Loucy (cell line): ENCODE data around the gene SHROOM3.
"Not testable (repeated sequence)": the region's sequence is repeated elsewhere in the genome, so short reads cannot be mapped to it uniquely, and the experiment has no call there.

Experiments used
- H2AFZ ChIP-seq: fragments of 200-600 bp; sonication (generic); 2 replicates; pipeline ENCODE4 v1.6.0; 2016; ENCODE audit warnings: antibody characterized with exemption, mild to moderate bottlenecking, low read length, moderate library complexity
- H3F3A ChIP-seq: fragments of 200-600 bp; 2 replicates; pipeline ENCODE4 v1.6.0; 2016; ENCODE audit warnings: antibody characterized with exemption, low read depth, mild to moderate bottlenecking
- H3K27me3 ChIP-seq: fragments of 200-600 bp; sonication (generic); 2 replicates; pipeline ENCODE4 v1.6.1; 2014; ENCODE audit warnings: low read length, mild to moderate bottlenecking; ENCODE audit not compliant: insufficient read depth, poor library complexity, severe bottlenecking
- H3K36me3 ChIP-seq: fragments of 200-600 bp; sonication (generic); 2 replicates; pipeline ENCODE4 v1.6.1; 2016; ENCODE audit warnings: low read length; ENCODE audit not compliant: insufficient read depth
- H3K4me1 ChIP-seq: fragments of 200-600 bp; sonication (generic); 2 replicates; pipeline ENCODE4 v1.5.1; 2014; ENCODE audit warnings: low read length, mild to moderate bottlenecking; ENCODE audit not compliant: insufficient read depth, poor library complexity, severe bottlenecking
- H3K4me2 ChIP-seq: fragments of 200-600 bp; sonication (generic); 2 replicates; pipeline ENCODE4 v1.6.0; 2014; ENCODE audit warnings: antibody characterized with exemption, low read length, low read depth, mild to moderate bottlenecking; ENCODE audit not compliant: poor library complexity, severe bottlenecking
- H3K4me3 ChIP-seq: fragments of 200-600 bp; sonication (generic); 2 replicates; pipeline ENCODE4 v1.5.1; 2014; ENCODE audit warnings: low read length, mild to moderate bottlenecking, mixed read lengths; ENCODE audit not compliant: poor library complexity, severe bottlenecking
- H3K79me2 ChIP-seq: fragments of 200-600 bp; sonication (generic); 2 replicates; pipeline ENCODE4 v1.6.1; 2014; ENCODE audit warnings: low read length; ENCODE audit not compliant: insufficient read depth
- H3K9ac ChIP-seq: fragments of 200-600 bp; sonication (generic); 2 replicates; pipeline ENCODE4 v1.6.0; 2014; ENCODE audit warnings: mild to moderate bottlenecking, low read depth, low read length, moderate library complexity; ENCODE audit not compliant: poor library complexity, severe bottlenecking
- H3K9me2 ChIP-seq: fragments of 200-600 bp; sonication (generic); replicated peaks from 2 replicates; pipeline ENCODE4 v1.6.1; 2016; ENCODE audit warnings: low read depth, low read length, mixed read lengths
- H3K9me3 ChIP-seq: fragments of 200-600 bp; sonication (generic); 2 replicates; pipeline ENCODE4 v1.6.1; 2014; ENCODE audit warnings: mild to moderate bottlenecking, antibody characterized with exemption, low read length, low read depth; ENCODE audit not compliant: insufficient read depth
- H4K20me1 ChIP-seq: fragments of 200-600 bp; sonication (generic); 2 replicates; pipeline ENCODE4 v1.6.0; 2014; ENCODE audit warnings: antibody characterized with exemption, low read length, mild to moderate bottlenecking; ENCODE audit not compliant: insufficient read depth, poor library complexity, severe bottlenecking
- EZH2phosphoT487 ChIP-seq: fragments of 200-600 bp; IDR thresholded peaks from 2 replicates; pipeline ENCODE4 v1.6.1; 2018; ENCODE audit warnings: antibody characterized with exemption, mild to moderate bottlenecking, moderate library complexity, borderline replicate concordance
- TF ChIP-seq, protein P1 (sequence below): fragments of 200-600 bp; sonication (generic); conservative IDR thresholded peaks from 2 replicates; pipeline ENCODE4 v1.5.1; 2014; ENCODE audit warnings: mild to moderate bottlenecking, antibody characterized with exemption, low read length

Gene SHROOM3

DNA sequence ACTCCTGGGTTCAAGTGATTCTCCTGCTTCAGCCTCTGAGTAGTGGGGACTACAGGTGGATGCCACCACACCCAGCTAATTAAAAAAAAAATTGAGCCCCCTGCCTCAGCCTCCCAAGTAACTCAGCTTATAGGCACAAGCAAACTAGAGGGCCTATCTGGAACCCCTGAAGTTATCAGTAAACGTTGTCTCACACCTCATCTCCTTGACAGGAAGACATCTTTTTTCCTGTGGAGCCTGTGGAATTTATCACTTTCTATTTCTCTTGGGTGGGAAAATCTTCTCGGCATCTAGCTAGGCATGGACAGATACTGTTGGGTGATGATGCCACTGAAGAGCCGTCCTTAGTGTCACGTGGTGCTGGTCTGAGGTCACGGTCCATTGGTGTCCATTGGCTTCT is 291.6 kb downstream of the SHROOM3 start:
- Histone ChIP-seq H3K4me1 (peaks cover 16% of the 10 kb centered on the region), H3K4me2 (no peak overlapping the region), H3K36me3 (no peaks in the 10 kb centered on the region), H2AFZ (no peak overlapping the region), H3K9me2 (no peaks in the 10 kb centered on the region), H3K4me3 (no peak overlapping the region), H3K79me2 (no peaks in the 10 kb centered on the region), H3K9me3 (no peaks in the 10 kb centered on the region), H3F3A (no peaks in the 10 kb centered on the region), H3K9ac (no peak overlapping the region), H4K20me1 (no peaks in the 10 kb centered on the region), H3K27me3 (no peaks in the 10 kb centered on the region)
- TF ChIP-seq, protein P1, sequence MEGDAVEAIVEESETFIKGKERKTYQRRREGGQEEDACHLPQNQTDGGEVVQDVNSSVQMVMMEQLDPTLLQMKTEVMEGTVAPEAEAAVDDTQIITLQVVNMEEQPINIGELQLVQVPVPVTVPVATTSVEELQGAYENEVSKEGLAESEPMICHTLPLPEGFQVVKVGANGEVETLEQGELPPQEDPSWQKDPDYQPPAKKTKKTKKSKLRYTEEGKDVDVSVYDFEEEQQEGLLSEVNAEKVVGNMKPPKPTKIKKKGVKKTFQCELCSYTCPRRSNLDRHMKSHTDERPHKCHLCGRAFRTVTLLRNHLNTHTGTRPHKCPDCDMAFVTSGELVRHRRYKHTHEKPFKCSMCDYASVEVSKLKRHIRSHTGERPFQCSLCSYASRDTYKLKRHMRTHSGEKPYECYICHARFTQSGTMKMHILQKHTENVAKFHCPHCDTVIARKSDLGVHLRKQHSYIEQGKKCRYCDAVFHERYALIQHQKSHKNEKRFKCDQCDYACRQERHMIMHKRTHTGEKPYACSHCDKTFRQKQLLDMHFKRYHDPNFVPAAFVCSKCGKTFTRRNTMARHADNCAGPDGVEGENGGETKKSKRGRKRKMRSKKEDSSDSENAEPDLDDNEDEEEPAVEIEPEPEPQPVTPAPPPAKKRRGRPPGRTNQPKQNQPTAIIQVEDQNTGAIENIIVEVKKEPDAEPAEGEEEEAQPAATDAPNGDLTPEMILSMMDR: no peak
- TF ChIP-seq EZH2phosphoT487: no peak

DNA sequence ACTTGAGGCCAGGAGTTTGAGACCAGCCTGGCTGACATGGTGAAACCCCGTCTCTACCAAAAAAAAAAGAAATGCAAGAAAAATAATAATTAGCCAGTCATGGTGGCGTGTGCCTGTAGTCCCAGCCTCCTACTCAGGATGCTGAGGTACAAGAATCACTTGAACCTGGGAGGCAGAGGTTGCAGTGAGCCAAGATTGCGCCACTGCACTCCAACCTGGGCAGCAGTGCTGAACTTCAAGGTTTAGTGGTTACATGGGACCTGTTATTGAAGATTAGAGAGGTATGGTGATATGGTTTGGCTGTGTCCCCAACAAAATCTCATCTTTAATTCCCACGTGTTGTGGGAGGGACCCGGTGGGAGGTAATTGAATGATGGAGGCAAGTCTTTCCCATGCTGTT is 292.9 kb downstream of the SHROOM3 start:
- H3K79me2 ChIP-seq: not testable (repeated sequence)

DNA sequence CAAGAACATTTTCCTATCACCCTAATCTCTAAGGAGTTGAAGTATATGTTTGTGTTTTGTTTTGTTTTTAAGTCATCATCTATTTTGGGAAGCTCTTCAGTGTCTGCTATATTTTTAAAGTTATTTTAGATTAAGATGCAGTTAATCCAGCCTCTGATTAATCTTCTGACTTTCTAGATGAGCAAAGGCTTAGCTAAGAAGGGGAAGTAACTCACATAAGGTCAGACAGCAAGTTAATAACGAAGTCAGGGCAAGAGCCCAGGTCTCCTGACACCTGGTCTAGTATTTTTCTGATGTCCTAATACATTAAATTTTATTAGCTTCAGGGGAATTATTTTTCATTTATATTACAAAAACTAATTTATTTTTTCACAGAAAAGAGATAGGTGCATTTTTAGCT is 294.4 kb downstream of the SHROOM3 start:
- TF ChIP-seq, protein P1: no peak
- no peak for TF ChIP-seq EZH2phosphoT487
- Histone ChIP-seq H3K4me3 (no peak overlapping the region), H3K4me2 (no peak overlapping the region)

More for the DNA sequence above, 292.9 kb downstream of the SHROOM3 start:
- not testable (repeated sequence) for H3K4me3 ChIP-seq, H3K9me2 ChIP-seq, H3F3A ChIP-seq, H4K20me1 ChIP-seq, H3K9me3 ChIP-seq, H2AFZ ChIP-seq, H3K27me3 ChIP-seq, H3K9ac ChIP-seq, H3K36me3 ChIP-seq, H3K4me2 ChIP-seq
- peaks cover 24% of the 10 kb centered on the region for H3K4me1 ChIP-seq

DNA sequence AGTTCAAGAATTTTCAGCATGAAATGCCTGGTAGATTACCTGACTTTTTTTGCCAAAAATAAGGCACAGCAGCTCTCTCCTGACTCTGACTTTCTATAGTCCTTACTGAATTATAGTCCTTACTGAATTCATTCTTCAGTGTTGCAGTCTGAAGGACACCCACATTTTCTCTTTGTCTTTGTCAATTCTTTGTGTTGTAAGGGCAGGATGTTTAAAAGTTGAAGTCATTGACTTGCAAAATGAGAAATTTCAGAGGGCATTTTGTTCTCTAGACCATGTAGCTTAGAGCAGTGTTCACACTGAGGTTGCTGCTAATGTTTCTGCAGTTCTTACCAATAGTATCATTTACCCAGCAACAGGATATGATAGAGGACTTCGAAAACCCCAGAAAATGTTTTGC is 295.0 kb downstream of the SHROOM3 start:
- Histone ChIP-seq H4K20me1 (no peaks in the 10 kb centered on the region), H3K4me3 (no peak overlapping the region), H3K4me2 (no peak overlapping the region), H3K9ac (no peak overlapping the region), H3K4me1 (peaks cover 19% of the 10 kb centered on the region), H3K27me3 (no peaks in the 10 kb centered on the region), H3K9me2 (no peaks in the 10 kb centered on the region), H2AFZ (no peak overlapping the region), H3F3A (no peaks in the 10 kb centered on the region), H3K79me2 (no peaks in the 10 kb centered on the region), H3K36me3 (no peaks in the 10 kb centered on the region), H3K9me3 (no peaks in the 10 kb centered on the region)
- TF ChIP-seq, protein P1: no peak

More for the DNA sequence above, 294.4 kb downstream of the SHROOM3 start:
- Histone ChIP-seq H3K9me3 (no peaks in the 10 kb centered on the region), H3K79me2 (no peaks in the 10 kb centered on the region), H3K27me3 (no peaks in the 10 kb centered on the region), H3K36me3 (no peaks in the 10 kb centered on the region), H3K4me1 (peaks cover 23% of the 10 kb centered on the region), H3K9ac (no peak overlapping the region), H3F3A (no peaks in the 10 kb centered on the region), H3K9me2 (no peaks in the 10 kb centered on the region), H2AFZ (no peak overlapping the region), H4K20me1 (no peaks in the 10 kb centered on the region)
